ENCODE data around the gene SMDT1. TPM values are rescaled to one million over a fixed set of nuclear protein-coding genes. Genes with fewer than 3 reads are reported as not detected.

Gene SMDT1
- polyA plus RNA-seq, 2 of the 4 experiments (the other 2 are of a cell fraction), result 25.3 to 27.1 TPM

DNA sequence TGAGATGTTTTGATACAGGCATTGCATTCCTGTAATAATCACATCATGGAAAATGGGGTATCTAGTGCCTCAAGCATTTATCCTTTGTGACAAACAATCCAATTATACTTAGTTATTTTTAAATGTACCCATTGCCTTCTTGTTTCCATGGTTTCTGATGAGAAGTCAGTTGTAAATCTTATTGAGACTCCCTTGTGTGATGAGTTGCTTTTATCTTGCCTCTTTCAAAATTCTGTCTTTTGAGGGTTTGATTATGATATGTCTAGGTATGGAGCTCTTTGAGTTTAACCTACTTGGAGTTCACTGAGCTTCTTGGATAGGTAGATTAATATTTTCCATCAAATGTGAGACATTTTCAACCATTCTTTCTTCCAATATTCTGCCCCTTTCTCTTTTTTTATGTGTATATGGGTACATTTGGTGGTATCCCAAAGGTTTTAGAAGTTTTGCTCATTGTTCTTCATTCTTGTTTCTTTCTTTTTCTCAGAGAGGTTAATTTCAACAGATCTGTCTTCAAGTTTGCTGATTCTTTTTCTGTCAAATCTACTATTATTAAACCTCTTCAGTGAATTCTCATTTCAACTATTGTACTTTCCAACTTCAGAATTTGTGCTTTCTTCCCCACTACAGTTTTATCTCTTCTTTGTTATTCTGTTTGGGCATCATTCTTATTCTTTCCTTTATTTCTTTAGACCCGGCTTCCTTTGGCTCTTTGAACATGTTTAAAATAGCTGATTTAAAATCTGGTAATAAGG lies 22.6 kb upstream of the SMDT1 start (continued):
- no peak for TF ChIP-seq POLR2A (IDR thresholded peaks at IDR 0.05; ENCODE audit: low read length)
- no peak for TF ChIP-seq FOXS1 (CRISPR knock-in tag; IDR thresholded peaks at IDR 0.05)

DNA sequence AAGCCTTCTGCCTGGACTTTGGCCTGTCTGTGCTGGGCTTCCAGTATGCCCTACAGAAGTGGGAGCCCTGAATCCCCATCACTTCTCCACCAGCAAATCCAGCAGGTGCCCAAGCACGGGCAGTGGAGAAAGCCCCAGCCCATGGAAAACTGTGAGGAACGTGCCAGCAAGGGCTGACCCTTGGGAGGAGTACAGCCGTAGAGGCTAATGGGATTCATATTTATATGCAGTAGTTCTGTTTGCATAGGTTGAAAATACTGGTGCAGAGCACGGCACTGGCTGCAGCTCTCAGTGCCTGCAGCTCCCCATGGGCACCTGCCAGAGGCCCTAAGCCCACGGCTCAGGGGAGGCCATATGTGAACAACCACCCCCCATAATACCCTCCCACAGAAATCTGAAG lies 19.0 kb upstream of the SMDT1 start:
- peaks cover 18% of the 10 kb centered on the region; the same call in 1 of the 3 replicates for H3K9me3 ChIP-seq
- CTCF ChIA-PET, result interaction anchor here (0.6 kb wide), 1 partner anchor 53 kb away, joined by 3 read pairs; no protein-coding TSS in a partner anchor
- no peak for ATAC-seq
- H3K4me1 ChIP-seq, result no peaks in the 10 kb centered on the region
- DNase-seq (ENCODE audit: low read depth in 1 of 2, low spot score in 1 of 2), result no peak
- POLR2A ChIA-PET, result no interaction called here
- no peak for FAIRE-seq
- no peak overlapping the region for H3K27ac ChIP-seq
- H3K4me2 ChIP-seq, result no peak overlapping the region
- no peak for TF ChIP-seq EHMT2 (IDR thresholded peaks at IDR 0.05; ENCODE audit: low read depth)
- no peak for TF ChIP-seq CBX2 (IDR thresholded peaks at IDR 0.05; ENCODE audit: borderline replicate concordance, low read depth)
- TF ChIP-seq HOXB13 (CRISPR knock-in tag; IDR thresholded peaks at IDR 0.05; ENCODE audit: low read depth), result no peak
- TF ChIP-seq, protein P1, sequence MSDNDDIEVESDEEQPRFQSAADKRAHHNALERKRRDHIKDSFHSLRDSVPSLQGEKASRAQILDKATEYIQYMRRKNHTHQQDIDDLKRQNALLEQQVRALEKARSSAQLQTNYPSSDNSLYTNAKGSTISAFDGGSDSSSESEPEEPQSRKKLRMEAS (IDR thresholded peaks at IDR 0.05), result no peak
- TF ChIP-seq RCOR1 (IDR thresholded peaks at IDR 0.05; ENCODE audit: low read depth, low read length), result no peak
- TF ChIP-seq EP300 (IDR thresholded peaks at IDR 0.05), result no peak
- TF ChIP-seq MYC (IDR thresholded peaks at IDR 0.05; ENCODE audit: borderline replicate concordance, low read length), result no peak
- TF ChIP-seq TFCP2L1 (CRISPR knock-in tag; IDR thresholded peaks at IDR 0.05), result no peak
- TF ChIP-seq, protein P2, sequence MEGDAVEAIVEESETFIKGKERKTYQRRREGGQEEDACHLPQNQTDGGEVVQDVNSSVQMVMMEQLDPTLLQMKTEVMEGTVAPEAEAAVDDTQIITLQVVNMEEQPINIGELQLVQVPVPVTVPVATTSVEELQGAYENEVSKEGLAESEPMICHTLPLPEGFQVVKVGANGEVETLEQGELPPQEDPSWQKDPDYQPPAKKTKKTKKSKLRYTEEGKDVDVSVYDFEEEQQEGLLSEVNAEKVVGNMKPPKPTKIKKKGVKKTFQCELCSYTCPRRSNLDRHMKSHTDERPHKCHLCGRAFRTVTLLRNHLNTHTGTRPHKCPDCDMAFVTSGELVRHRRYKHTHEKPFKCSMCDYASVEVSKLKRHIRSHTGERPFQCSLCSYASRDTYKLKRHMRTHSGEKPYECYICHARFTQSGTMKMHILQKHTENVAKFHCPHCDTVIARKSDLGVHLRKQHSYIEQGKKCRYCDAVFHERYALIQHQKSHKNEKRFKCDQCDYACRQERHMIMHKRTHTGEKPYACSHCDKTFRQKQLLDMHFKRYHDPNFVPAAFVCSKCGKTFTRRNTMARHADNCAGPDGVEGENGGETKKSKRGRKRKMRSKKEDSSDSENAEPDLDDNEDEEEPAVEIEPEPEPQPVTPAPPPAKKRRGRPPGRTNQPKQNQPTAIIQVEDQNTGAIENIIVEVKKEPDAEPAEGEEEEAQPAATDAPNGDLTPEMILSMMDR (IDR thresholded peaks at IDR 0.05), result no peak
- TF ChIP-seq HEYL (CRISPR knock-in tag; IDR thresholded peaks at IDR 0.05), result no peak
- no peak for TF ChIP-seq FOSL2 (IDR thresholded peaks at IDR 0.05)
- TF ChIP-seq FOSL2 (CRISPR knock-in tag; IDR thresholded peaks at IDR 0.05), result no peak
- no peak for TF ChIP-seq MAFK (IDR thresholded peaks at IDR 0.05; ENCODE audit: partially characterized antibody)
- TF ChIP-seq EHF (CRISPR knock-in tag; IDR thresholded peaks at IDR 0.05), result no peak
- TF ChIP-seq, protein P3, sequence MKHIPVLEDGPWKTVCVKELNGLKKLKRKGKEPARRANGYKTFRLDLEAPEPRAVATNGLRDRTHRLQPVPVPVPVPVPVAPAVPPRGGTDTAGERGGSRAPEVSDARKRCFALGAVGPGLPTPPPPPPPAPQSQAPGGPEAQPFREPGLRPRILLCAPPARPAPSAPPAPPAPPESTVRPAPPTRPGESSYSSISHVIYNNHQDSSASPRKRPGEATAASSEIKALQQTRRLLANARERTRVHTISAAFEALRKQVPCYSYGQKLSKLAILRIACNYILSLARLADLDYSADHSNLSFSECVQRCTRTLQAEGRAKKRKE (CRISPR knock-in tag; IDR thresholded peaks at IDR 0.05; ENCODE audit: low read depth), result no peak
- TF ChIP-seq CHD4 (IDR thresholded peaks at IDR 0.05; ENCODE audit: borderline replicate concordance), result no peak
- no peak for TF ChIP-seq GATA3 (IDR thresholded peaks at IDR 0.05; ENCODE audit: borderline replicate concordance)
- TF ChIP-seq ESRRA (IDR thresholded peaks at IDR 0.05; ENCODE audit: borderline replicate concordance, low read length), result no peak
- TF ChIP-seq JUN (IDR thresholded peaks at IDR 0.05), result no peak
- no peak overlapping the region for H3K4me3 ChIP-seq
- WGBS (ENCODE audit: missing lambda C conversion rate), result 100% methylated on average over 4 of the region's 5 CpGs

DNA sequence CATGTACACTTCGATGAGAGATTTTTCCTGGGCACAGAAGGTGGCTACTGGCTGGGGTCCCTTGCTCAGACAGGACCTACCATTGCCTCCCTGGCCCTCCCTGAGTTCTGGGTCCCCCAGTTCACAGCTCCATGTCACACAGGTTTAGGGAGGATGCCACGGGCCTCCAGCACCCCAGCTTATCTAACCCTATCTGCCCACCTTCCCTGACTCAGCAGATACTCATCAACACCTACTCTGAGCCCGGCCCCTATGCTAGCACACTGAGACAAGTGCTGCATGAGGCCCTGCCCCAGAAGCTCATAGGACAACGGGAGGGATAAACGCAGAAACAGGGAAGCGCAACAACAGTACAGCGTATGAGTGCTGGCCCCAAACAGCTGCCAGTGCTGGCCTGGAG lies 18.5 kb upstream of the SMDT1 start:
- CTCF ChIA-PET, result interaction anchor here (0.6 kb wide), 2 partner anchors 14 to 52 kb away, joined by 3 to 4 read pairs; no protein-coding TSS in a partner anchor
- WGBS (ENCODE audit: missing lambda C conversion rate), result 88% methylated on average over 6 of the region's 7 CpGs
- DNase-seq (ENCODE audit: low read depth in 1 of 2, low spot score in 1 of 2) (no peak), ATAC-seq (no peak), FAIRE-seq (no peak)
- Histone ChIP-seq H3K4me2 (no peak overlapping the region), H3K4me1 (no peaks in the 10 kb centered on the region), H3K4me3 (no peak overlapping the region), H3K27ac (no peak overlapping the region), H3K9me3 (peaks cover 18% of the 10 kb centered on the region; the same call in 1 of the 3 replicates)
- POLR2A ChIA-PET, result no interaction called here
- no peak for TF ChIP-seq RARB (CRISPR knock-in tag; IDR thresholded peaks at IDR 0.05)
- TF ChIP-seq, protein P4, sequence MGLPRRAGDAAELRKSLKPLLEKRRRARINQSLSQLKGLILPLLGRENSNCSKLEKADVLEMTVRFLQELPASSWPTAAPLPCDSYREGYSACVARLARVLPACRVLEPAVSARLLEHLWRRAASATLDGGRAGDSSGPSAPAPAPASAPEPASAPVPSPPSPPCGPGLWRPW (IDR thresholded peaks at IDR 0.05), result no peak
- TF ChIP-seq HOXA7 (CRISPR knock-in tag; IDR thresholded peaks at IDR 0.05), result no peak
- no peak for TF ChIP-seq EHMT2 (IDR thresholded peaks at IDR 0.05; ENCODE audit: low read depth)
- no peak for TF ChIP-seq GATA3 (IDR thresholded peaks at IDR 0.05; ENCODE audit: borderline replicate concordance)
- no peak for TF ChIP-seq RCOR1 (IDR thresholded peaks at IDR 0.05; ENCODE audit: low read depth, low read length)
- TF ChIP-seq NFE2L2 (conservative IDR thresholded peaks at IDR 0.05; ENCODE audit: low read length), result no peak
- TF ChIP-seq ZFP36 (IDR thresholded peaks at IDR 0.05; ENCODE audit: borderline replicate concordance, partially characterized antibody), result no peak
- no peak for TF ChIP-seq HOXB13 (CRISPR knock-in tag; IDR thresholded peaks at IDR 0.05; ENCODE audit: low read depth)
- no peak for TF ChIP-seq HDAC2 (IDR thresholded peaks at IDR 0.05)
- no peak for TF ChIP-seq PHF8 (IDR thresholded peaks at IDR 0.05; ENCODE audit: borderline replicate concordance, low read depth)
- TF ChIP-seq MAZ (IDR thresholded peaks at IDR 0.05; ENCODE audit: borderline replicate concordance, low read depth, low read length), result no peak
- TF ChIP-seq FOXS1 (CRISPR knock-in tag; IDR thresholded peaks at IDR 0.05), result no peak
- no peak for TF ChIP-seq POLR2AphosphoS2 (conservative IDR thresholded peaks at IDR 0.05; ENCODE audit: low read length)
- TF ChIP-seq MAFK (IDR thresholded peaks at IDR 0.05; ENCODE audit: partially characterized antibody), result no peak
